ENCODE measurements around the gene NCOA5. TPM values are rescaled to one million over a fixed set of nuclear protein-coding genes. Genes with fewer than 3 reads are reported as not detected.

Gene NCOA5
- total and polyA plus RNA-seq, 4 donors, result 3.2 to 10.4 (median 8.7) TPM

DNA sequence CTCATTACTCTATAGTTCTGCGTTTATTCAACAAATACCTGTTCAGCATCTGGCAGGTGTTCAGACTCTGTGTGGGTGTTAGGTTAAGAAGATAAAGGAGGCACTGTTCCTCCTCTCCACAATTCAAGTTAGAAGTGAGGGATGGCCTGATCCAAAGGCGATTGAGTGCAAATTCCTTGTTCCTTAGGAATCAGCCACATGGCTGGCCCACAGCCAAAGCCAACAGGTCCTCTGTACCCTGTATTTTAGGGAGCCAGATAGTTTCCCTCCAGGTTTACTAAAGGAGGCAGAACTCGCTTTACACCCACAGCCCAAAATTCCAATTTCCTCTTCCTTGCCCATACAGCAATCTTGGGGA, 23.3 kb upstream of the NCOA5 start:
- Histone ChIP-seq H3K9ac (ENCODE audit: low read depth in 1 of 2, low read length in 2 of 2) (no peak overlapping the region), H3K9me3 (ENCODE audit: control insufficient read depth in 4 of 4, low read length in 3 of 4) (no peaks in the 10 kb centered on the region), H3K27ac (ENCODE audit: low read depth in 1 of 2, low read length in 2 of 2) (no peak overlapping the region), H3K27me3 (ENCODE audit: control insufficient read depth in 4 of 4, insufficient read depth in 4 of 4, low read length in 3 of 4) (no peaks in the 10 kb centered on the region), H3K4me3 (ENCODE audit: low read depth in 1 of 3, low read length in 3 of 3) (no peak overlapping the region), H3K4me1 (ENCODE audit: control insufficient read depth in 4 of 4, insufficient read depth in 4 of 4, low read length in 3 of 4) (peaks cover 0 to 8% (median 0%) of the 10 kb centered on the region in 4 donors), H3K36me3 (ENCODE audit: control insufficient read depth in 4 of 4, insufficient read depth in 3 of 4, low read depth in 1 of 4, low read length in 3 of 4) (no peaks in the 10 kb centered on the region)
- TF ChIP-seq, protein P1, sequence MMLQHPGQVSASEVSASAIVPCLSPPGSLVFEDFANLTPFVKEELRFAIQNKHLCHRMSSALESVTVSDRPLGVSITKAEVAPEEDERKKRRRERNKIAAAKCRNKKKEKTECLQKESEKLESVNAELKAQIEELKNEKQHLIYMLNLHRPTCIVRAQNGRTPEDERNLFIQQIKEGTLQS (IDR thresholded peaks at IDR 0.05), result no peak
- TF ChIP-seq ZBTB33 (IDR thresholded peaks at IDR 0.05) (no peak), REST (IDR thresholded peaks at IDR 0.05) (no peak), JUND (IDR thresholded peaks at IDR 0.05) (no peak), CTCF (IDR thresholded peaks at IDR 0.05; ENCODE audit: low read depth, low read length, missing input control) (no peak), RXRA (IDR thresholded peaks at IDR 0.05) (no peak), FOXA1 (IDR thresholded peaks at IDR 0.05) (no peak), SP1 (IDR thresholded peaks at IDR 0.05) (no peak), HNF4A (conservative IDR thresholded peaks at IDR 0.05) (no peak), FOXA2 (IDR thresholded peaks at IDR 0.05) (no peak)
- 64% methylated on average over 3 of the region's 3 CpGs for WGBS
- DNase-seq (ENCODE audit: low spot score), result no peak

DNA sequence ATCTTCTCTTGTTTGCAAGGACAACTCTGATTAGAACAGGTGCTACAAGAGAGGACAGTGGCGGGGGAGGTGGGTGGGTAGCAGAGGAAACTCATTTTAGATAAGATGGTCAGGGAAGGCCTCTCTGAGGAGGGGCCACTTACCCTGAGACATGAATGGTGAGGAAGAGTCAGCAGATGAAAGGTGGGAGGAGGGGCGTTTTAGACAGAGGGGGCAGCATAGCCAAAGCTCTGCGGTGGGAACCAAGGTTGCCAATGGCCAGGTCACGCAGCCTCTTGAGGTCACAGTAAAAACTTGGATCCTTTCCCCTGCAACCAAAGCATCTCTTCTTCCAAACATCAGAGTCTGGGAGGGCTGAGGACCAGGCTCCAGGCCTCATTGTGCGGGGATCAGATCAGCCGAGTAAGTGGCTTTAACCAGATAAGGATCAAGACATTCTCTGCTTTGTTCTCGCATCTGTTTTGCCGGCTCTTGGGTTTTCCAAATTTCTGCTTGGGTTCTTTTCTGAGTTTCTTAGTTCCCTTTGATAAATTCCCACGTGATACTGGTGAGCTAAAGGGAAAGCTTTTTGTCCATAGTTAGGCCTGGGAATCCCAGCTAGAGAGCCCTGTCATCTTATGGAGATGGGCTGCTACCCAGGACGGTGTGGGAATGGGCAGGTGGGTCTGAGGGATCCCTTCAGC, 22.8 kb upstream of the NCOA5 start:
- Histone ChIP-seq H3K27ac (ENCODE audit: low read depth in 1 of 2, low read length in 2 of 2) (no peak overlapping the region), H3K4me1 (ENCODE audit: control insufficient read depth in 4 of 4, insufficient read depth in 4 of 4, low read length in 3 of 4) (peaks cover 0 to 3% (median 0%) of the 10 kb centered on the region in 4 donors), H3K4me3 (ENCODE audit: low read depth in 1 of 3, low read length in 3 of 3) (no peak overlapping the region), H3K9ac (ENCODE audit: low read depth in 1 of 2, low read length in 2 of 2) (no peak overlapping the region), H3K36me3 (ENCODE audit: control insufficient read depth in 4 of 4, insufficient read depth in 3 of 4, low read depth in 1 of 4, low read length in 3 of 4) (no peaks in the 10 kb centered on the region), H3K27me3 (ENCODE audit: control insufficient read depth in 4 of 4, insufficient read depth in 4 of 4, low read length in 3 of 4) (no peaks in the 10 kb centered on the region), H3K9me3 (ENCODE audit: control insufficient read depth in 4 of 4, low read length in 3 of 4) (no peaks in the 10 kb centered on the region)
- 68% methylated on average over 10 of the region's 10 CpGs for WGBS
- DNase-seq (ENCODE audit: low spot score), result no peak
- TF ChIP-seq JUND (IDR thresholded peaks at IDR 0.05), result no peak
- no peak for TF ChIP-seq HNF4G (IDR thresholded peaks at IDR 0.05)
- TF ChIP-seq HNF4A (conservative IDR thresholded peaks at IDR 0.05), result no peak
- no peak for TF ChIP-seq CTCF (IDR thresholded peaks at IDR 0.05; ENCODE audit: low read depth, low read length, missing input control)
- no peak for TF ChIP-seq NR2F2 (IDR thresholded peaks at IDR 0.05)
- TF ChIP-seq MAX (IDR thresholded peaks at IDR 0.05), result no peak
- no peak for TF ChIP-seq FOXA2 (IDR thresholded peaks at IDR 0.05)
- no peak for TF ChIP-seq REST (IDR thresholded peaks at IDR 0.05)
- TF ChIP-seq RAD21 (IDR thresholded peaks at IDR 0.05), result no peak
- no peak for TF ChIP-seq FOXA1 (IDR thresholded peaks at IDR 0.05)
- TF ChIP-seq YY1 (IDR thresholded peaks at IDR 0.05), result no peak
